ENCODE measurements around the gene SKP1.

Gene SKP1

GRCh38 chr5:134151723-134152122, 25.0 kb downstream of the SKP1 start:
- peaks cover 81% of the 10 kb centered on the region for H3K4me1 Mint-ChIP-seq

DNA sequence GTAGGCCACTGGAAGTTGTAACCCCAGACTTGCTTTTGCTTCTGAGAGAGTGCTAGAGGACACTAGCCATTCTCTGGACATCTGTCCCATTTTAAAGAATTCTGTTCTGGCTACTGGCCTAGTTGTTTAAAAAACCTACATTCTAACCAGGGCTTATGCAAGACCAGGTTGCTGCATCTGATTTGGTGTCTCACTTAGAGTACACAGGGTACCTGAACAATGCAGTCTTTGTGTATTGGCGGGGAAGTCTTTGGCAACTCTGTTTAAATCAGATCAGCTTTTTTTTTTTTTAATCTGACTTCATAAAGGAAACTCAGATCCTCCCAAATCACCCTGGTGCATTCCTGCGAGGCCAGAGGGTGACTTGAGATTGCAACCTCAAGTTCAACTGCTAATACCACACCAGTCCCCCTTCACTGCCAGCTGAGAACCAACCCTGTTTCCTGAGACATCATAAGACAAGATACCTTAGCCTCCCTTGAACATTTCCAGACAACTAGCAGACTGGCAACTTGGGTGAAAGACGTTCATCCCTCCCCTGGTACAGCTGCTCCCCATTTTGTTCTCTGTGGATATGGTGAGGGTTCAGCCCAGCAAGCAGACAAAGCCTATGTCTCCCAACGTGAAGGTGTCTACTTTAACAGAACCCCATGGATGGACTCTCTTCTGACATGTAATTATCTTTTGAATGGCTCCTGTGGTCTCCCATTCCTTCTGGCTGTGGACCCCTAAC, 27.0 kb downstream of the SKP1 start:
- peak overlapping the region; percentile 1 to 98 for H3K27ac Mint-ChIP-seq

More at GRCh38 chr5:134151723-134152122, 25.0 kb downstream of the SKP1 start:
- no peak overlapping the region for H3K4me3 Mint-ChIP-seq
- no peak for DNase-seq
- ATAC-seq = no peak
- H3K27ac Mint-ChIP-seq = peak overlapping the region in 1 of 2 donors; percentile 60
- H3K9me3 Mint-ChIP-seq = no peaks in the 10 kb centered on the region
- no peaks in the 10 kb centered on the region for H3K27me3 Mint-ChIP-seq

GRCh38 chr5:134148986-134149539, 27.7 kb downstream of the SKP1 start:
- H3K4me3 Mint-ChIP-seq = no peak overlapping the region
- ATAC-seq (no peak), DNase-seq (no peak)
- H3K4me1 Mint-ChIP-seq = peaks cover 84% of the 10 kb centered on the region
- H3K27ac Mint-ChIP-seq = peak overlapping the region in 1 of 2 donors; percentile 77
- H3K27me3 Mint-ChIP-seq = no peaks in the 10 kb centered on the region
- H3K9me3 Mint-ChIP-seq = no peaks in the 10 kb centered on the region

More for the DNA sequence above, 27.0 kb downstream of the SKP1 start:
- Mint-ChIP-seq H3K4me3 (no peak overlapping the region), H3K27me3 (no peaks in the 10 kb centered on the region), H3K9me3 (no peaks in the 10 kb centered on the region), H3K4me1 (peaks cover 81% of the 10 kb centered on the region)
- no peak for DNase-seq
- ATAC-seq = no peak

DNA sequence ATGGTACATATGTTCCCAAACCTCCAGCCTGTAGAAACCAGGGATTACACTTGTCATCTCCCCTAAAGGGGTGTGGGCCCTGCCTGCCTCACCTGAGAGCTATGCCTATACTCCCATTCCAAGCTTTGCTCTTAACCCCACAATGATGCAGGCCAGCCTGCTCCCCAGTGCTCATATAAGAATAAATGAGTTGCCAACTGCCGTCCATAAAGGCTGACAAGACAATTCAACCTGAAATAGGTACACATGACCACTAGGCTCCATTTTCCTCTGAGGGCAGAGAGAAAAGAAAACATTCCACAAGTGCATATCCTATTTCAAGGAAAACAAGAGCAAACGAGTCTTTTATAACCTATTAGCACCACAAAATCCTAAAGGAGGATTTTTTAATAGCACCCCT, 28.4 kb downstream of the SKP1 start:
- no peak overlapping the region for H3K27ac Mint-ChIP-seq

DNA sequence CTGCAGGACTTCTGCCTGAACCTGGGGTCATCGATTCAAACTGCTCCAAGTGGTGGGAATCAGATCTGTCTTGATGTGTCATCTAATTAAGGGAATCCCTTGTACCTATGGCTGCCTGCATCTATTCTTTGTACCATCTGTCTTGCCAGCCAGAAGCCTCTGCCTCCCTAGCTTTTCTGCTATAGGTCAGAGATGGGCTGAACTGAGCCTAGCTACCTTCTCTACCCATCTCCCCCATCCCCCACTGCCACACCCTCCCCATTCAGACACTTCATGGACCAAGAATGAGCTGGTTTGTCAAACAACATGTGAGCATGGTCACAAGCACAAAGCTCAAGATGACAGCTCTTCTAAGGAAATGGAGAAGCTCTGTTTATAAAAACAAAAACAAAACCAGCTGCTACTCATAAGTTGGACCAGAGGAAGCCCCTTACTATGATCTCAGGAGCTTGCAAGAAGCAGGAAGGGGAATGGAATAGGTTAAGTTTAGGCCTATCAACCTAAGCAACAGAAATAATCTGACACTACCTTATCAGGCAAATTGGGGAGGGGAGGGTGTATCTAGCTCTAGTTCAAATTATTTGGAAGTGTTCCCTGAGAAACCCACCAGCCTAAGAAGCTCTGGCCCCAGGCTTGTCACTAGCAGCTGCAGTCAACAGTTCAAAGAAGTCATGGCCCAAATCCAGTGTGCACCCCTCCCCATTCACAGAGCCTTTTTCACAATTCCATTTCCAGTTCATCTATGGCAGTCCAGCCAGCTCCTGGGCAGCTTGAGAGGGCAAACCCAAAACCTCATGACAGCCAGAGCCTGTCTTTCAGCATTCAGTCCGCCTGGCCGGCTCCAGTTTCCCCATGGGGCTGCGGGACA, 29.9 kb downstream of the SKP1 start:
- no peak overlapping the region for H3K4me3 Mint-ChIP-seq
- DNase-seq (no peak), ATAC-seq (no peak)
- no peaks in the 10 kb centered on the region for H3K9me3 Mint-ChIP-seq
- H3K4me1 Mint-ChIP-seq = peaks cover 77% of the 10 kb centered on the region
- no peaks in the 10 kb centered on the region for H3K27me3 Mint-ChIP-seq
- peak overlapping the region in 1 of 2 donors; percentile 89 for H3K27ac Mint-ChIP-seq

More for the DNA sequence above, 28.4 kb downstream of the SKP1 start:
- H3K9me3 Mint-ChIP-seq = no peaks in the 10 kb centered on the region
- no peak for ATAC-seq
- DNase-seq = no peak
- H3K4me1 Mint-ChIP-seq = peaks cover 84% of the 10 kb centered on the region
- no peaks in the 10 kb centered on the region for H3K27me3 Mint-ChIP-seq
- H3K4me3 Mint-ChIP-seq = no peak overlapping the region

GRCh38 chr5:134145779-134146581, 30.8 kb downstream of the SKP1 start:
- DNase-seq (peak; percentile 79 to 81), ATAC-seq (peak; percentile 74)
- Mint-ChIP-seq H3K9me3 (no peaks in the 10 kb centered on the region), H3K27me3 (no peaks in the 10 kb centered on the region), H3K4me1 (peaks cover 77% of the 10 kb centered on the region), H3K4me3 (no peak overlapping the region), H3K27ac (peak overlapping the region in 1 of 2 donors; percentile 89)

GRCh38 chr5:134145041-134145757, 31.6 kb downstream of the SKP1 start:
- Mint-ChIP-seq H3K27me3 (no peaks in the 10 kb centered on the region), H3K4me1 (peaks cover 77% of the 10 kb centered on the region), H3K9me3 (no peaks in the 10 kb centered on the region), H3K27ac (peak overlapping the region; percentile 68 to 77), H3K4me3 (no peak overlapping the region)
- ATAC-seq = peak; percentile 62
- DNase-seq = peak in 1 of 2 donors; percentile 39

DNA sequence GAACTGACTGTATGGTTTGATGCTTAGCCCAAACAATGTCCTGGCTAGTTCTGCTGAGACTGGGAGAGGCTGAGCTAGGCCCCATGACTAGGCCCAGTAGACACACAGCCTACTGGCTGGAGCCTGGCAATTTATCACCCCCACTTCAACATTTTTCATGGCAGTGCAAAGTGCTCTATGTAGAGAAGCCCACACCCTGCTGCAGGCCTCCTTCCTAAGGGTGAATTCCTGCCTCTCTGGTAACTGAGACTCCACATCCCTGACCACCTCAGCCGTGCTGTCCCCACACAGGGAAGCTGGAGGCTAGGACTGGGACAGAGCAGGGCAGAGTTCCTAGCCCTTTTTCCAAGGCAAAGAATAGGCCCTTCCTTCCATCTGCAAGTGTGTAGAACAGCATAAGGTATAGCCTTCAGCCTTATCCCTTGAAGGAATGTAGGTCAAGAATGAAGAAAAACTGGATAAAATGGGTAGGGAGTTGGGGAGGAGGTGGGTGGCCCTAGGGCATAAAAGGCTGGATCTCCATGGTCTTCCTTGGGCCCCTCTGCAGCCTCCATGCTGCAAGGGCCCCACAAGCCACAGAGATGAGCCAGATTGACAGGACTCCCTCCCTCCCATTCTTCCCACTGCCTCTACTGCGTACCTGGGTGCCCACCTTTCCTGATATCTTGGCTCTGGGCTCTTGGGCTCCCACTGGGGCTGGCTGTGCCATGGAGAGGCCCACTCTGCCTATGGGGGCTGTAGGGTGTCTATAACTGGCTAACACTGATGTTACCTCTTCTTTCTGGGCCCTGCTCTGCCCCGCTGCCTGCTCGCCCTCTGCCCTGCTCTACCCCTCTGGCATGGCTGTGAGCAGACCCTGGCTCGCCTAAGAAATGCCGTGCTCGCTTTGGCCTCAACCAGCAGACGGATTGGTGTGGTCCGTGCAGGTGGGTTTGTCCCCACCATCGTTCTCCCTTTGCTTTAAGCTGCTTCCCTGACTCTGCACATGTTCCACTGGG, 32.5 kb downstream of the SKP1 start:
- H3K9me3 Mint-ChIP-seq = no peaks in the 10 kb centered on the region
- H3K4me3 Mint-ChIP-seq = no peak overlapping the region
- no peaks in the 10 kb centered on the region for H3K27me3 Mint-ChIP-seq
- no peak for ATAC-seq
- DNase-seq = no peak
- H3K4me1 Mint-ChIP-seq = peaks cover 80% of the 10 kb centered on the region
- peak overlapping the region; percentile 77 to 84 for H3K27ac Mint-ChIP-seq

GRCh38 chr5:134143431-134143830, 33.3 kb downstream of the SKP1 start:
- Mint-ChIP-seq H3K4me3 (no peak overlapping the region), H3K9me3 (no peaks in the 10 kb centered on the region), H3K27me3 (no peaks in the 10 kb centered on the region), H3K27ac (peak overlapping the region; percentile 73 to 84), H3K4me1 (peaks cover 84% of the 10 kb centered on the region)
- ATAC-seq = no peak
- peak in 1 of 2 donors; percentile 3 for DNase-seq

DNA sequence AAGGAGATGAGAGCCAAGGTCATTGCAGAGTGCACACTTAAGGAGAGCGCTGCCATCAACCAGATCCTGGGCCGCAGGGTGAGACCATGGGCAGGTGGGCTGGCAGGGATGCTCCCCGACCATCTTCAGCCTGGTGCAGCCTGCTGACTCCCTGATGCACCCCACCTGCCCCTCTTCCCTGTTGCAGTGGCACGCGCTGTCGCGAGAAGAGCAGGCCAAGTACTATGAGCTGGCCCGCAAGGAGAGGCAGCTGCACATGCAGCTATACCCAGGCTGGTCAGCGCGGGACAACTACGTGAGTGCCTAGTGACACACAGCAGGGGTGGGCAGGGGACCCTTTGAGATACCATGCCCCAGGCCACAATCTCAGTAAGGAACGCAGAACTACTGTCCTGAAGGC, 33.9 kb downstream of the SKP1 start:
- peak overlapping the region; percentile 20 to 69 for H3K27ac Mint-ChIP-seq
- H3K9me3 Mint-ChIP-seq = no peaks in the 10 kb centered on the region
- ATAC-seq = no peak
- peak in 1 of 2 donors; percentile 5 for DNase-seq
- no peaks in the 10 kb centered on the region for H3K27me3 Mint-ChIP-seq
- H3K4me1 Mint-ChIP-seq = peaks cover 91% of the 10 kb centered on the region
- no peak overlapping the region for H3K4me3 Mint-ChIP-seq

GRCh38 chr5:134142052-134142451, 34.7 kb downstream of the SKP1 start:
- no peaks in the 10 kb centered on the region for H3K27me3 Mint-ChIP-seq
- peaks cover 94% of the 10 kb centered on the region for H3K4me1 Mint-ChIP-seq
- H3K4me3 Mint-ChIP-seq = no peak overlapping the region
- DNase-seq (no peak), ATAC-seq (no peak)
- H3K9me3 Mint-ChIP-seq = no peaks in the 10 kb centered on the region
- peak overlapping the region in 1 of 2 donors; percentile 77 for H3K27ac Mint-ChIP-seq

GRCh38 chr5:134141331-134142050, 35.3 kb downstream of the SKP1 start:
- Mint-ChIP-seq H3K4me3 (no peak overlapping the region), H3K27ac (peak overlapping the region; percentile 83 to 90), H3K9me3 (no peaks in the 10 kb centered on the region), H3K4me1 (peaks cover 94% of the 10 kb centered on the region), H3K27me3 (no peaks in the 10 kb centered on the region)
- DNase-seq (peak in 1 of 2 donors; percentile 31), ATAC-seq (no peak)

Data from stimulated activated naive CD8-positive, alpha-beta T cell treated with anti-CD3 and anti-CD28 coated beads, Interleukin-15, amount 100 ng/mL, for 72 hours (primary cell).